Smooth muscle cell (in vitro differentiated cells): Measurements from ENCODE around the gene SCFD2. TPM values are rescaled to one million over a fixed set of nuclear protein-coding genes. Genes with fewer than 3 reads are reported as not detected.

Experiments used
- DNase-seq: peaks from one replicate; lab custom pipeline; 2025; ENCODE audit not compliant: unreplicated experiment; lab: John Stamatoyannopoulos, UW
- H2AFZ ChIP-seq: fragments of 200-600 bp; sonication (generic); 2 replicates; pipeline ENCODE4 v1.6.0; 2016; ENCODE audit warnings: antibody characterized with exemption, low read depth, mild to moderate bottlenecking
- H3F3A ChIP-seq: fragments of 200-600 bp; sonication (generic); 2 replicates; pipeline ENCODE4 v1.6.0; 2017; ENCODE audit warnings: antibody characterized with exemption, low read depth
- H3K27ac ChIP-seq: fragments of 200-600 bp; sonication (generic); 2 replicates; pipeline ENCODE4 v1.5.1; 2016; ENCODE audit warnings: low read depth, mild to moderate bottlenecking
- H3K27me3 ChIP-seq: fragments of 200-600 bp; sonication (generic); 2 replicates; pipeline ENCODE4 v1.6.1; 2016; ENCODE audit warnings: low read depth, mild to moderate bottlenecking
- H3K36me3 ChIP-seq: fragments of 200-600 bp; sonication (generic); 2 replicates; pipeline ENCODE4 v1.5.1; 2016; ENCODE audit warnings: low read depth
- H3K4me1 ChIP-seq: fragments of 200-600 bp; sonication (generic); 2 replicates; pipeline ENCODE4 v1.5.1; 2016; ENCODE audit warnings: low read depth
- H3K4me2 ChIP-seq: fragments of 200-600 bp; sonication (generic); 2 replicates; pipeline ENCODE4 v1.6.0; 2016; ENCODE audit warnings: mild to moderate bottlenecking
- H3K4me3 ChIP-seq: fragments of 200-600 bp; sonication (generic); 2 replicates; pipeline ENCODE4 v1.5.1; 2016; ENCODE audit warnings: mild to moderate bottlenecking
- H3K79me2 ChIP-seq: fragments of 200-600 bp; sonication (generic); 2 replicates; pipeline ENCODE4 v1.6.0; 2016; ENCODE audit warnings: low read depth, mild to moderate bottlenecking
- H3K9ac ChIP-seq: fragments of 200-600 bp; sonication (generic); 2 replicates; pipeline ENCODE4 v1.6.0; 2016; ENCODE audit warnings: low read depth
- H3K9me3 ChIP-seq: fragments of 200-600 bp; sonication (generic); replicated peaks from 2 replicates; pipeline ENCODE4 v1.5.1; 2016; ENCODE audit warnings: low read depth
- H4K20me1 ChIP-seq: fragments of 200-600 bp; sonication (generic); 2 replicates; pipeline ENCODE4 v1.6.0; 2016; ENCODE audit warnings: low read depth
- WGBS: methylation state at CpG from one replicate; pipeline ENCODE4 v1.1.7; 2016; ENCODE audit warnings: low lambda C conversion rate; 5-methylcytosine and 5-hydroxymethylcytosine counted together
- polyA plus RNA-seq: library from polyadenylated mRNA; unstranded; fragments of >200 nt; fragmentation: Nextera tagmentation; extraction: Ambion mirVana; gene quantifications from 2 replicates; pipeline ENCODE4 v1.2.1, GENCODE V29; 2016
- total RNA-seq: library from RNA; depleted of rRNA; stranded (reverse); fragments of >200 nt; gene quantifications from 2 replicates; pipeline ENCODE4 v1.2.3, GENCODE V29; 2014
- TF ChIP-seq, protein P1 (sequence below): fragments of 200-600 bp; sonication (generic); IDR thresholded peaks from 2 replicates; pipeline ENCODE4 v1.5.1; 2017; ENCODE audit warnings: borderline replicate concordance, mild to moderate bottlenecking, antibody characterized with exemption; ENCODE audit not compliant: insufficient read depth, poor library complexity, severe bottlenecking

Gene SCFD2
- total and polyA plus RNA-seq, 2 experiments from 2014 or later: 7.8 to 11.4 TPM

DNA sequence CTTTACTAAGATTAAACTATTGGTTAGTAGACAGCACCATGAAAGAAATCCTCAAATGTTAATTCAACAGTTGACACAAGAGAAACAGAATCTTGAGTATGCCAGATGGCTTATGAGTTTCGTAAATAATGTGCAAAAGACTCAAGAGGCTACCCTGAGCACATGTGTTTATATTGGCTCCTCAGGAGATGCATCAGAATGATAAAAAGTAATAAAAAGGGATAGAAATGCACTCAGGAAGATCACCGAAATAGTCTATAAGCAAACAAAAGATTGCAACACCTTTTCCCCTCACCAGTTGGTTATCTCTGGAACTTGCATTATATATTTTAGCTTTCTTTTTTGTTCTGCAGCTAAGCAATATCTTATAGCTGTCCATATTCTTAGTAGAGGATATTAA lies 84.4 kb downstream of the SCFD2 start:
- no peak for DNase-seq
- no peaks in the 10 kb centered on the region for H3F3A ChIP-seq
- H3K9me3 ChIP-seq: no peaks in the 10 kb centered on the region
- H3K79me2 ChIP-seq: no peaks in the 10 kb centered on the region
- no peaks in the 10 kb centered on the region for H3K4me1 ChIP-seq
- H3K27ac ChIP-seq: no peak overlapping the region
- no peaks in the 10 kb centered on the region for H3K27me3 ChIP-seq
- H3K9ac ChIP-seq: no peak overlapping the region
- WGBS: 86% methylated on average over 2 of the region's 2 CpGs
- no peaks in the 10 kb centered on the region for H4K20me1 ChIP-seq
- H3K4me2 ChIP-seq: no peak overlapping the region
- H2AFZ ChIP-seq: no peak overlapping the region
- TF ChIP-seq, protein P1, sequence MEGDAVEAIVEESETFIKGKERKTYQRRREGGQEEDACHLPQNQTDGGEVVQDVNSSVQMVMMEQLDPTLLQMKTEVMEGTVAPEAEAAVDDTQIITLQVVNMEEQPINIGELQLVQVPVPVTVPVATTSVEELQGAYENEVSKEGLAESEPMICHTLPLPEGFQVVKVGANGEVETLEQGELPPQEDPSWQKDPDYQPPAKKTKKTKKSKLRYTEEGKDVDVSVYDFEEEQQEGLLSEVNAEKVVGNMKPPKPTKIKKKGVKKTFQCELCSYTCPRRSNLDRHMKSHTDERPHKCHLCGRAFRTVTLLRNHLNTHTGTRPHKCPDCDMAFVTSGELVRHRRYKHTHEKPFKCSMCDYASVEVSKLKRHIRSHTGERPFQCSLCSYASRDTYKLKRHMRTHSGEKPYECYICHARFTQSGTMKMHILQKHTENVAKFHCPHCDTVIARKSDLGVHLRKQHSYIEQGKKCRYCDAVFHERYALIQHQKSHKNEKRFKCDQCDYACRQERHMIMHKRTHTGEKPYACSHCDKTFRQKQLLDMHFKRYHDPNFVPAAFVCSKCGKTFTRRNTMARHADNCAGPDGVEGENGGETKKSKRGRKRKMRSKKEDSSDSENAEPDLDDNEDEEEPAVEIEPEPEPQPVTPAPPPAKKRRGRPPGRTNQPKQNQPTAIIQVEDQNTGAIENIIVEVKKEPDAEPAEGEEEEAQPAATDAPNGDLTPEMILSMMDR: no peak
- no peak overlapping the region for H3K4me3 ChIP-seq
- H3K36me3 ChIP-seq: no peaks in the 10 kb centered on the region

DNA sequence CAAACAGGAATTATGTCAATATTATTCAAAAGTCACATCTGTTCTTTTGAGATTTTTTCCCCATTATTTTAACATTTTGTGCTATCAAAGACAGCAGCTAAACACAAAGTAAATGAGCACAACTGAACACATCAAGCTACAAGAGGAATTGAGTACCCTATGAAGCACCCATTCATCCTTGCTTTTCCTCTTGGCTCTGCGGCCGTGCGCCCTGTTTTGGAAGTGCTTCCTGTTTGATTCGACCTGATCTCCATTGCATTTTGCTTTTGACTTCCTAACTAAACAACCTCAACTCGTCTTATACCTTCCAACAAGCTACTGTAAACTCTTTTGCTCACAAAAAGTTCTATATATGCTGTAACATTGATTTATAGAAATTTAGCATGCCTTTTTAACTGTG lies 85.0 kb downstream of the SCFD2 start:
- WGBS: 90% methylated on average over 5 of the region's 5 CpGs
- H3K4me2 ChIP-seq: no peak overlapping the region
- H3F3A ChIP-seq: no peaks in the 10 kb centered on the region
- no peak overlapping the region for H3K9ac ChIP-seq
- no peak for DNase-seq
- no peak overlapping the region for H3K4me3 ChIP-seq
- no peaks in the 10 kb centered on the region for H4K20me1 ChIP-seq
- no peaks in the 10 kb centered on the region for H3K4me1 ChIP-seq
- H3K36me3 ChIP-seq: no peaks in the 10 kb centered on the region
- no peaks in the 10 kb centered on the region for H3K27me3 ChIP-seq
- H2AFZ ChIP-seq: no peak overlapping the region
- TF ChIP-seq, protein P1: no peak
- no peaks in the 10 kb centered on the region for H3K9me3 ChIP-seq
- H3K79me2 ChIP-seq: no peaks in the 10 kb centered on the region
- no peak overlapping the region for H3K27ac ChIP-seq

DNA sequence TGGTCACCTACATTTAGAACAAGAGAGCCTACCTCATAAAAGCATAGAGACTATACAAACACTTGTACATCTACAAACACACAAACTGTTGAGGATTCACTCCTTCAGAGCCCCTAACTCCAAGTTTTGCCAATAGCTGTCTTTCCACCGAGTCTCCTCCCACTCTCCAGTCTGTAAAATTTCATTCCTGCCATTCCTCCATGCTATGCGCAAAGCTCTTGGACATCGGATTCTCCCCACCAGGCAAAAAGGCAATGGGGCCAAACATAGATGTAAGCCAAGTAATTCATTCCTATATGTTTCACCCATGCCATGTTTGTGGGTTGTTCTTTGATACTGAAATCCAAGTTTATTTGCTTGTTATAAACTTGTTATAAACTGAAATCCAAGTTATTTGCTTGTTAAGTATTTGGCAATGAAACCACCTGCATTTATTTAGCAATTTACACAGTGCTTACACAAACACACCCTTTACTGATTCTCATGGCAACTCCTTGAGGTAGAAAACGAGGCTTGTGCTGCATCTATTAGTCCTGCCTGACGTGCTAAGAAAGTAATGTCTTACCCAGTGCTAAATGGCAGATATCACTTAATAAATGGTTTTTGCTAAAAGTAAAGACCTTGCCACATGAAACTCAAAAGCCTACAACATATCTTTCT lies 91.1 kb downstream of the SCFD2 start:
- Histone ChIP-seq H3K9me3 (no peaks in the 10 kb centered on the region), H3K27ac (no peak overlapping the region), H3K79me2 (no peaks in the 10 kb centered on the region), H2AFZ (no peak overlapping the region), H3K27me3 (no peaks in the 10 kb centered on the region), H3F3A (no peaks in the 10 kb centered on the region), H3K4me1 (no peaks in the 10 kb centered on the region), H3K4me3 (no peak overlapping the region), H3K9ac (no peak overlapping the region), H4K20me1 (no peaks in the 10 kb centered on the region), H3K4me2 (no peak overlapping the region), H3K36me3 (no peaks in the 10 kb centered on the region)
- no peak for DNase-seq
- WGBS: 90% methylated on average over 5 of the region's 5 CpGs
- TF ChIP-seq, protein P1: no peak

DNA sequence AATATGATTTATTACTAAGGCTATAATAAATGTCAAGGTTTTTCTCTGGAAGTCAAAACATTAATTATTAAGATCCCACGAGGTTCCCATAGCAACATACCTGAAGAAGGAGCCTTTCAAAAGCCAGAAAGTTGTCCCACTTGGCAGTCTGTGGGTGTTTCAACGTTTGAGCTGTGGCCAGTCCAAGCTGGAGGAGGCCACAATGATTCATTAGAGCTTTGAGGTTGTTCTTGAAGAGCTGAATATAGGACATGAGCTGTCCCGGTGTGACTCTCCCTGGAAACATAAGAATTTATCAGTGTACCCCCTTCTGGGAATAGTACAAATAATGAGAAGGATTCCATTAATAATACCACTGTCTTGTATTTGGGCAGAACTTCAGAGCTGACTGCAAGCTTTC lies 92.1 kb downstream of the SCFD2 start:
- Histone ChIP-seq H3K9ac (no peak overlapping the region), H3K36me3 (no peaks in the 10 kb centered on the region), H3K4me3 (no peak overlapping the region), H3K27ac (no peak overlapping the region), H3K27me3 (no peaks in the 10 kb centered on the region), H3K4me1 (no peaks in the 10 kb centered on the region), H3K79me2 (no peaks in the 10 kb centered on the region), H2AFZ (no peak overlapping the region), H3K9me3 (no peaks in the 10 kb centered on the region), H3F3A (no peaks in the 10 kb centered on the region), H3K4me2 (no peak overlapping the region), H4K20me1 (no peaks in the 10 kb centered on the region)
- DNase-seq: no peak
- 64% methylated on average over 3 of the region's 3 CpGs for WGBS
- TF ChIP-seq, protein P1: no peak
